NCI-H1092 treated with DMSO at 0.1 percent for 48 hours (cell line): ENCODE results near the gene ZNF451.

ENCODE experiments used
- DNase-seq: peaks from one replicate; lab custom pipeline; 2025; lab: John Stamatoyannopoulos, UW

ZNF451 gene

GRCh38 chr6:57162028-57162427 lies 72.0 kb downstream of the ZNF451 start:
- DNase-seq: no peak

DNA sequence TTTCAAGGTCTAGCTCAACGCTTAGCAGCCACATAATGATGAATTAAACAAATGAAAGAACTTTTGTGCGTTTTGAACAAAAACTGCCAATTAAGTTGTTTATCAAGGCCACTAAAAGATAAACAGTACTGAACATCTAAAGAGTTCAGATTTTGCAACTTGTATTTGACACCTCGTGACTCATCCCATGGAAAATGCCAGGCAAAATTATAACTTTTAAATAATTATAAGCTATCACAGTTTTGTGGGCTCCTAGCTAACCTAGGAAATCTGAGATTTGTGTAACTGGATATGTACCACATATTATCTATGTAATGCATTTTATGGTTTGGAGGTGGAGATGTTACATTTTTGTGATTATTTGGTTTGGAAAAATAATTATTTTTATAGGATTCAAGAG lies 72.5 kb downstream of the ZNF451 start:
- DNase-seq: no peak

GRCh38 chr6:57163956-57164355 lies 74.0 kb downstream of the ZNF451 start:
- no peak for DNase-seq

- DNase-seq: no peak
These were observed 75.1 kb downstream of the ZNF451 start for GRCh38 chr6:57165080-57165479.

DNA sequence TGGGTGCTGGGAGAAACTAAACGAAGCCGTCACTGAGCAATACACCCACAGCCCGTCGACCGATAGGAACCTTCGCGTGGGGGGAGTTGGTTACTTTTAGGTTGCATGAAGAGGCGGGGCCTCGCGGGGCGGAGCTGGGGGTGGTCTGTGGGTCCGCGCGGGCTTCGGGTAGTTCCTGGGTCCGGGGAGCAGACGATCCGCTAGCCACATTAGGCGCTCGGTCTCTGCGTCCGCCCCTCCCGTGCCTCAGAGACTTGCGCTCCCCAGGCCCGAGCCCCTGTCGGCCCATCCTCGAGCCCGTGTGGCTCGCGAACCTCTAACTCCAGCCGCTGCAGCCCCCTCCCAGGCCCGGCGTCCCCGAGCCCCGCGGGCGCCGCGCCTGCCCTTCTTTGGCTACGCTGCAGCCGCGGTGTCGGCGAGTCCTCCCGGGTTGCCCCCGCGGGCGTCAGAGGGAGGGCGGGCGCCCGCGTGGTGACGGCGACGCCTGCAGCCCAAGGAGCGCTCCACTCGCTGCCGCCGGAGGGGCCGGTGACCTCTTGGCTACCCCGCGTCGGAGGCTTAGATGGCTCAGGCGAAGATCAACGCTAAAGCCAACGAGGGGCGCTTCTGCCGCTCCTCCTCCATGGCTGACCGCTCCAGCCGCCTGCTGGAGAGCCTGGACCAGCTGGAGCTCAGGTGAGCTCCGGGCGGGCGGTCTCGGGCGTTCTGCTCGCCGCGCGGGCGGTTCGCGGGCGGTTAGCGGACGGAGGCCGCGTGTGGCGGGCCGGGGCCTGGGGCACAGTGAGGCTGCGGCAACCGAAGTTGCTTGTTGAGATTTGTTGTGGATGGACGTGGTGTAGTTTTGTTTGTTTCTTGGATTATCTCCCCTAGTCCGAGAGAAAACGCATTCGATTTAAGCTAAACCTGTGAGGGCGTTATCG lies 82.4 kb downstream of the ZNF451 start, which contains the start of gene BAG2:
Gene BAG2 (plus strand): TSS at position 191 of the 920 bp plus-strand sequence. CDS start 372 bp downstream, at position 563.
- peak; percentile 60 for DNase-seq

GRCh38 chr6:57173056-57173885 lies 83.3 kb downstream of the ZNF451 start:
- peak; percentile 8 for DNase-seq

DNA sequence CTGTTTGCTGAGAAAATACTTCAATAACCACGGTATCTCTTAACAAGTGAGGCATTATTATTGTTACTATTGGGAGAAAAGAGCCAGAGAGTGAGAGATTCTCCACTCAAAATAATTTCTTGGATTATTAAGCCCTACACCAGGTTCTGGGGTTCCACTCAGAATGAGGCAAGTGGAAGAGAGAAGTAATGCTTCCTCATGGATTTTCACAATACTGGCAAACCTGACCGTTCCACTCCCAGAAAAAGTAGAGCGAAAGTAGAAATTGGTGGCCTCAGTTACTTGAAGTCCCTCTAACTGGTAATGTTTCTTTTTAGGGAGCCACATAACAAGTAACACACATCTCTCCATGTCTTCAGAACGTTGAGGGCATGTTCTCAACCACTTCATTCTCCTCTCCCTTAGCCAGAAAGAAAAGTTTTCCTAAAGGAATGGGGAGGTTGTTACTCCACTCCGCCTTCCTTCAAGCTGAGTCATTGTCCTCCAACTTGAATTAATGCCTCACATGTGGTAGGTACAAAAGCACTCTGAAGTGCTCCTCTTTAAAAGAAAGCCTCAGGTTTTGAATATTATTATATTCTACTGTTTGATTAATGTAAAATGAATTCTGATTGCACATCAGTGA lies 84.0 kb downstream of the ZNF451 start:
- no peak for DNase-seq

GRCh38 chr6:57174511-57174907 lies 84.5 kb downstream of the ZNF451 start:
- no peak for DNase-seq

DNA sequence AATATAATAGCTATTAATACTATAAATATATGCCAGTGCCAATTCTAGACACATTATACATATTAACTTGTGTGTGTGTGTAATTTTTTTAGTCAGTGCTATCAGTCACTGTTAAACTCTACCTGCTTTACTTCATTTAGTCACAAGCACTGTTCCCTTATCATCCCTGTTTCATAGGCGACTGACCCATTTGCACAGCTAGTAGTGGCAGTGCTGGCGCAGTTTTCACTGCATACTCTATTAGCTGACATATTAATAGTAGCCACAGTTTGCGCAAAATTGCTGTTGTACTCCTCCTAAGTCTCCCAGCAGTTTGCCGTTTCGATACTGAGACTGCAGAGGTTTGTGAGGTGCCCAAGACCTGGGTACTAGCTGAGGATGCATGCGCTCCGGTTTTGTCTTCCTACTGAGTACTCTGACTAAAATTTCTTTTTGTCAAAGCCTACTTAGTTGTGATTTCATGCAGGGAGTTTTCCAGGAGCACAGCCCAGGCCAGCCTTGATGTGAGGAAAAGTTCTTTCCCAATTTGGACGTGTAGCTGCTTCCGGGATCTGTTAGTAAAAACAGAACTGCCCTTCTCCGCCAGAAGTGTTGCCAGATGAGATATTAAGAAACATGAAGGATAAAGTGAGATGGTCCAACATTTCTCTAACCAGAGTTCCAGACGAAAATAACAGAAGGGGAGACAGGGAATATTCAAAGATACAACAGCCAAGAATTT lies 87.7 kb downstream of the ZNF451 start:
- no peak for DNase-seq

DNA sequence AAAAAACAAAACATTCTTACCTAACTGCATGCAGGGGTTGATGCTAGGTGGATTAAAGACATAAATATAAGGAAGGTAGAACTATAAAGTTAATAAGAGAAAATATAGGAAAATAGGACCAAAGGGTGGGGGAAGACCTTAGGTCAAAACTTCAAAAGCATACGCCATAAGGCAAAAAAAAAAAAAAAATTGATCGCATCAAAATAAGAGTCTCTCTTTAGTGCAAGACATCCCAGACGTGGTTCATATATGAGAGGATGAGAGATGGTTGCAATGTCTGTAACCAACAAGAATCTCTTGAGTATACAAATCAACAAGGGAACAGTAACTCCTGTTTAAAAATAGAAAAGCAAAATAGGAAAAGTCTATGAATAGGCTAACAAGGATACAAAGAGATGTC lies 90.6 kb downstream of the ZNF451 start:
- no peak for DNase-seq

GRCh38 chr6:57182017-57182432 lies 92.0 kb downstream of the ZNF451 start:
- DNase-seq: no peak

GRCh38 chr6:57183336-57183735 lies 93.3 kb downstream of the ZNF451 start:
- DNase-seq: no peak

GRCh38 chr6:57190140-57190539 lies 100.2 kb downstream of the ZNF451 start:
- DNase-seq: no peak

DNA sequence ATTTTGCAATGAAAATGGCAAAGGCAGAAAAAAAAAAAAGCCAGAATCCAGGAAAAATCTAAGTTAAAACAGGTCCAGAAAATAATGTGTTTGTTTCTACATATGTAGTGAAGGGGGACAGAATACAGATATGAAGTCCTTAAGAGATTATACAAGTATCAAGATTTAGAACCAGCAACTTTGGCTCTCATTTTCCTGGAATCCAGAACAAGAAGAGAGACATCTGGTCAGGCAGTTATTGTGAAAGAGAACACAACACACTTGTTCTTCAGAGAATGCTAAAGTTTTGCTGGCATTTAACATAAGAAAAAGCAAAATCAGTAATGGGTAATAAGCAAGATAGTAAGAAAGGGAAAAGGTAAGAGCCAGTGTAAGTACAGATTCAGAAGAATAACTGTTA lies 103.2 kb downstream of the ZNF451 start:
- no peak for DNase-seq

GRCh38 chr6:57195457-57195856 lies 105.5 kb downstream of the ZNF451 start:
- no peak for DNase-seq

GRCh38 chr6:57198926-57199636 lies 109.1 kb downstream of the ZNF451 start:
- DNase-seq: no peak

DNA sequence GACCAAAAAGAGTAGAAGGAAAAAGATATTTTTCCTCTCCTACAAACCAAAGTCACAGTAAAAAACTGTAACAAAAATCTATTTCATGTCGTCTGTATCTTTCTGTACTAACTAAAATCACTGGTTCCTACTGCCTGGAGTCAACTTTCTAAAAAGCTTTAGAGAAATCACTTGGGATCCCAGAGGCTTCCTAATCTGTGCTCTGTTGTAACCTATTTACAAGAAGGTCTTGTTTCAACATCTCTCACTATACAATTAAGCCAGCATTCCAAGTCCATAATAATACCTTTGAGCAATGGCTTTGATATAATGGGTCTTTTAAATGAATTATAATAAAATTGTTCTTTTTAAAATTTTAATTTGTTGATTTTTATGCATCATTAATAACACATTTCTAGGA lies 111.7 kb downstream of the ZNF451 start:
- no peak for DNase-seq

- no peak for DNase-seq
These were observed 115.8 kb downstream of the ZNF451 start for GRCh38 chr6:57205550-57206328.

- no peak for DNase-seq
These were observed 117.2 kb downstream of the ZNF451 start for GRCh38 chr6:57207141-57207540.

DNA sequence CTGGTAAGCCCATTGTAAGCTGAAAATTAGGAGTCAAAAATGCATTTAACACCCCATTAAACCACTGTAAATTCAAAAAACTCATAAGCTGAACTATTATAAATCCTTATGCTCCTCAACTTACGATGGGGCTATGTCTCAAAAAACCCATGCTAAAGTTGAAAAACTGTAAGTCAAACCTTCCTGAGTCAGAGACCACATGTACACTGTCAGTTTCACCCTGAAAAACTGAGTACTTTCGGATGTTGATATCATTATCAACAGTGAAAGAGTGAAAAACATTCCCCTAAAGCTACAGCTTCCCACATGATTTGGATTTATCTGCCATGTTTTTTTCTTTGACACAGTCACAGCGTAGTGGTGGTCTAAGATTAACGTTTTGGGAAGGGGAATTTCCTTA lies 117.9 kb downstream of the ZNF451 start:
- DNase-seq: no peak
